GM18526 (cell line): ENCODE data around the gene FAM120AOS.

Experiments
- POLR2A ChIP-seq: IDR thresholded peaks from 3 replicates; pipeline ENCODE4 v1.6.1; 2011; ENCODE audit not compliant: insufficient read length; ENCODE audit errors: extremely low read depth

The FAM120AOS gene

GRCh38 chr9:93457006-93457405 is 3.6 kb upstream of the FAM120AOS start:
- TF ChIP-seq POLR2A, result no peak

DNA sequence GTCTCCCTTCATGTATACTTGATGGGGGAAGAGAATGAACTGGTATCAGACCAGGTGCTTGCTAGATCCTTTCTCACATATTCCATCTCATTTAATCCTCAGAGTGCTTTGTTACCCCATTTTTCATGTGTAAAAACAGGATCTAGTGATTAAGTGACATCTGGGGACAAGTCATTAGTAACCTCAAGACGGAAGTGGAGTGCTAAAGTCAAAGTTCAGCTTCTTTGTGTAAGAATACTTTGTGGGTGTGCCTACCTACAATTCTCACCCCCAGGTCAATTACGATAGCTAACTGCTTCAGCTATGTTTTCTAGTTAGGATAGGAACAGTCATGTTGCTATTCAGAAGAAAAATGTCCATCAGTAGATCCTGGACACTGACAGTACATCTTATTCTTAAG is 3.1 kb upstream of the FAM120AOS start:
- no peak for TF ChIP-seq POLR2A

DNA sequence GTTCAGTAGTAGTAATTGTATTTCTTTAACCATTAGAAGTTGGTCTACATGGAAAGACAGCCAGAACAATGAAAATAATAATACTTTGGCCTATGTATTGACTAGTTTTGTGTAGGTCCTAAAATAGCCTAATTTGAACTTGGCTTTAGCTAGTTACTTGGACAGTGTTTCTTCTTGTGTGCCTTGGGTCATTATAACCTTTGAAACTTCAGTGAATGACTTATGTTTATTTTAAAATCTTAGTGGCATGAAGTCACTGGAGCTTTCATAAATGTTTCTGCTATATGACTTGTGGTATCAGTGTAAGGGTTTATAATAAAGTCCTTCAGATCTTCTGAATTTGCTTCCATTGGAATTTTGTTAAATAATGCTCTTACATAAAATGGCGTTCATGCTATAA is 2.6 kb upstream of the FAM120AOS start:
- no peak for TF ChIP-seq POLR2A

- no peak for TF ChIP-seq POLR2A
Observed at GRCh38 chr9:93452710-93453046, 703 bp downstream of the FAM120AOS start.

DNA sequence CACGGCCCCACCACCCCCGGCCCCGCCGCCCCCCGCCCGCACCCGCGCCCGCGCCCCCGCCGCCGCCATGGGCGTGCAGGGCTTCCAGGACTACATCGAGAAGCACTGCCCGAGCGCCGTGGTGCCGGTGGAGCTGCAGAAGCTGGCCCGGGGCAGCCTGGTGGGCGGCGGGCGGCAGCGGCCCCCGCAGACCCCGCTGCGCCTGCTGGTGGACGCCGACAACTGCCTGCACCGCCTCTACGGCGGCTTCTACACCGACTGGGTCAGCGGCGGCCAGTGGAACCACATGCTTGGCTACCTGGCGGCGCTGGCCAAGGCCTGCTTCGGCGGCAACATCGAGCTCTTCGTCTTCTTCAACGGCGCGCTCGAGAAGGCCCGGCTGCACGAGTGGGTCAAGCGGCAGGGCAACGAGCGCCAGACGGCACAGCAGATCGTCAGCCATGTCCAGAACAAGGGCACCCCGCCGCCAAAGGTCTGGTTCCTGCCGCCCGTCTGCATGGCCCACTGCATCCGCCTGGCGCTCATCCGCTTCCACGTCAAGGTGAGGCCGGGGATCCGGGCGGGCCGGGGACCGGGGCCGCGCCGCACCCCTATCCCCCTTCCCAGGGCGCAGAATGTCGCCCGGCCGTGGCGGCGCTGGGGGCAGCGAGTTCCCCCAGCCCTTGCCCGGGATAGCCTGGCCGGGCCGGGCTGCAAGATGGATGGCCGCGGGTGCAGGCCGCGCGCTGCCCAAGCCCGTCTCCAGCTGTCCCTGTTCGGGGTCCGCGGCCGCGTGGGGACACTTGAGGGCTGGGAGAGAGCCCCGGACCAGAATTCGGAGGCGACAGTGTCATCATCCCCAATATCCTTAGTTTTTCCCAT is 1.3 kb downstream of the FAM120AOS start:
- peak; percentile 38 for TF ChIP-seq POLR2A

- peak; percentile 73 for TF ChIP-seq POLR2A
Observed at GRCh38 chr9:93450945-93451815, 2.2 kb downstream of the FAM120AOS start, which contains the start of gene FAM120A. Gene FAM120A (plus strand): TSS chr9:93451685. CDS start chr9:93451916, 231 bp downstream.

- no peak for TF ChIP-seq POLR2A
Observed at GRCh38 chr9:93447655-93448054, 5.7 kb downstream of the FAM120AOS start.

DNA sequence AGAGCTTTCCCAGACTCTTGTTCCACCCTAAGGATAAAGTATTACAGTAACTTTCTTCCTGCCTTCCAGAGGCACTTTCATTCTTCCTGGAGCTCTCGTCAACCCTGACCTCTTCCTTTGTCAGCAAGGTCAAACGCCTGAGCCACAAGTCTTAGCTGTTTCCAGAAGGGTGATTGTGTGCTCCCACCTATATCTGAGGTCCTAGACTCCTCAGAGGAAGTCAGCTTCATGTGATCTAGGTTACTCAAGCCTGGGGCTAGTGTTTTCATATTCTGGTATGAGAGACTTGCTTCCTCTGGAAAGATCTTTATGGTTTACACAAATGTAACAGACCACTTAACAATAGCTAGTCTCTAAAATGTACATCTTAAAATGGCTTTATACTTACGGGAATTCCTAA is 7.3 kb downstream of the FAM120AOS start:
- no peak for TF ChIP-seq POLR2A

GRCh38 chr9:93440896-93441580 is 12.3 kb downstream of the FAM120AOS start:
- TF ChIP-seq POLR2A, result no peak

GRCh38 chr9:93437996-93438395 is 15.4 kb downstream of the FAM120AOS start:
- no peak for TF ChIP-seq POLR2A

DNA sequence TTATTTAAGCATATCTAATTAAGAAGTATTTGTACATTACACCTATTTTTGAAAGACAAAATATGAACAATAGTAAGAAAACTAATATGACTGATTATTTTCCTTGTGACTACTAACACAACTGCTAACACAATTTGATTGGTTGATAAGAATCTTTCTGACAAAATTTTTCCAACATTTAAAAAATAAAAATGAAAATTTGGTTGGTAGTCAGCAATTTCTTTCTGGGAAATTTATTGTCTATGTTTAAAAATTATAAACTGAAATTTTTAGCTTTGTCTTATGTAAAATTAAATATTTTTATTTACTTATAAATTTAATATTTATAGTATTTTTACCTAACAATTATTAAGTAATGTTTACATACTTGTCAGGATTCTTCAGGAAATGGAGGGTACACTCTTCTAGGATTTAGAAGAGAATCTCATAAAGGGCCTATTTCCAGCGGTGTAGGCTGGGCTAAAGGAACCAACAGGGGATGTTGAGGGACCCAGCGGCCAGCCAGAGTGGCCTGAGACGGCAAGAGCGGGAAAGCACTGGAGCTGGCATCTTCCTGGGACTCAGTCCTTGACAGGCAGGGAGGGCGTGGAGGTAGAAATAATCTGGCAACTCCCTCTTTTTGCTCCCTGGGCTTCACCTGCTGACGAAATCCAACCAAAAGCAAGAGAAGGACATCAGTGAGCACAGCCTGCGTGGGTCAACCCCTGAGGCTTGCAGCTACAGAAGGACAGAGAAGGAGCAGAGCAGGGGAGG is 16.6 kb downstream of the FAM120AOS start:
- no peak for TF ChIP-seq POLR2A

GRCh38 chr9:93436218-93436617 is 17.2 kb downstream of the FAM120AOS start:
- no peak for TF ChIP-seq POLR2A

- no peak for TF ChIP-seq POLR2A
Observed at GRCh38 chr9:93435386-93435785, 18.0 kb downstream of the FAM120AOS start.

DNA sequence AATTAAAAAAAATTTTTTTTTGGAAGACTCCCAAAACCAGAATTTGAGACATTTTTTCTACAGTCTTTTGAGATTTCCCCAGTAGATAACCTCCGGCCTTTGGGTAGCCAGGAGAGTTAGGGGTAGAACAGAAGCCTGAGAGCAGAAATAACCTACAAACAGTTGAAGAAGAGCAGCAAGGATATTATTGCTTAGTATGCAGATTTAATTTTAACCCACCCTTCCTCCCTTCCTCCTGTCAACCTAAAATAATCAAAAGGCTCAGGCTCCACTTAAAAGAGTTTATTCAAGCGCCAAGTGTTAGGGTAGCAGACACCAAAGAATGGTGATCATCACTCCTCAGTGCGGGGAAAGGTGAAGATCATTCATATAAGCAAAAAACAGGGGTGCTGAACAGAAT is 19.3 kb downstream of the FAM120AOS start:
- no peak for TF ChIP-seq POLR2A

DNA sequence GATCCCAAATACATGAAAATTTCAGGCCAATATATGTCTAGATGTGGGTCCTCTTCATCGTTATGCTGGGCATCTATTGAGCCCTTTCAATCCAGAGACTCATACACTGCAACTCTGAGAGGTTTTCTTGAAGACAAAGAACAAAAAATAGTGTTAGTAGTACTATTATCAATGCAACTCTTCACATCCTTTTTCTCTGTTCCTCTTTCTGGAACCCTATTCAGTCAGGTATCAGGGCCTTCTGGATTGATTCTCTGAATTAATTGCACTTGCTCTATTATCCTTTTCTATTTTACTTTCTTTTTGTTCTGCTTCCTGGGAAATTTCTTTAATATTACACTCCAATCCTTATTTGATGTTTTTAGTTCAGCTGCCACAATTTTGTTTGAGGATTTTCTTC is 20.4 kb downstream of the FAM120AOS start:
- no peak for TF ChIP-seq POLR2A
